Measurements from ENCODE around the gene FBXO24. TPM values are rescaled to one million over a fixed set of nuclear protein-coding genes. Genes with fewer than 3 reads are reported as not detected.
"Not testable (repeated sequence)": the region's sequence is repeated elsewhere in the genome, so short reads cannot be mapped to it uniquely, and the experiment has no call there.

Gene FBXO24
- total and polyA plus RNA-seq, 10 of the 15 experiments (the other 5 are each of a cell fraction or from before 2014, with no cell fraction given): 0.11 to 0.96 (median 0.27) TPM; not detected in 4

DNA sequence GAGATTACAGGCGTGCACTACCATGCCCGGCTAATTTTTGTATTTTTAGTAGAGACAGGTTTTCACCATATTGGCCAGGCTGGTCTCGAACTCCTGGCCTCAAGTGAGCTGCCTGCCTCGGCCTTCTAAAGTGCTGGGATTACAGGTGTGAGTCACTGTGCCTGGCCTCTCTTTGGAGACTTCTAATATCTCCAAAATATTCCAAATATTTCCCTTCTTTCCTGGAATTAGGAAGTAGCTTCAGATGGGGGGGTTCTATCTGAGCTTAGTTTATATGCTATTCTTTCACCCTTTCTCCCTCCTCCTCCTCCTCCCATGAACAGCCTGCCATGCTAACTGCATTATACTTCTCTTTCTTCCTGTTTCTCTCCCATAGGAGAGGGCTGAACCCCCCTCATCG is 37.7 kb upstream of the FBXO24 start:
- Histone ChIP-seq H3K27ac (ENCODE audit: control insufficient read depth, insufficient read depth) (peak overlapping the region; percentile 99), H3K36me3 (ENCODE audit: control insufficient read depth in 2 of 2, insufficient read depth in 2 of 2, low read length in 1 of 2) (peaks cover 8 to 29% of the 10 kb centered on the region in 2 experiments), H3K79me2 (ENCODE audit: control insufficient read depth, insufficient read depth, low read length) (peaks cover 50% of the 10 kb centered on the region), H3K9ac (ENCODE audit: control insufficient read depth, insufficient read depth, low read length) (peak overlapping the region; percentile 52; the same call in 1 of the 2 replicates), H3K4me1 (ENCODE audit: control insufficient read depth, insufficient read depth, low read length) (peaks cover 60% of the 10 kb centered on the region)
- RAD21 ChIA-PET (ENCODE audit: unreplicated experiment): interaction anchor here (0.5 to 11.5 kb wide), 5 partner anchors 12 to 326 kb away, joined by 3 to 90 read pairs (median 8); partner anchors contain the start of genes SRRT and TSC22D4
- intact Hi-C loops (cut with micrococcal nuclease; ENCODE audit: unreplicated experiment): loop anchor here (5.0 to 10.0 kb wide), 2 partner anchors 71 to 184 kb away; partner anchors contain the start of gene TSC22D4
- H3K4me3 ChIP-seq; H3K4me2 ChIP-seq (ENCODE audit: control insufficient read depth, insufficient read depth); FAIRE-seq; in situ Hi-C loops (cut with MboI); BruUV-seq (replicated peaks); ATAC-seq; H3K9me3 ChIP-seq (replicated peaks; ENCODE audit: control insufficient read depth, insufficient read depth, low read length); H3K27me3 ChIP-seq (replicated peaks in 1 of 2; ENCODE audit: control insufficient read depth in 2 of 2, insufficient read depth in 2 of 2, low read length in 1 of 2); H4K20me1 ChIP-seq (ENCODE audit: control insufficient read depth, insufficient read depth); DNase-seq (ENCODE audit: low read depth, low spot score); H2AFZ ChIP-seq (ENCODE audit: control insufficient read depth, low read depth, low read length): not testable (repeated sequence)
- POLR2A ChIA-PET: interaction anchor here (0.8 to 7.1 kb wide), 7 partner anchors 8 to 75 kb away, joined by 3 to 47 read pairs (median 5); partner anchors contain the start of genes AGFG2, FBXO24 and LRCH4
- CTCF ChIA-PET: interaction anchor here (0.7 to 7.9 kb wide), 10 partner anchors 10 to 144 kb away, joined by 3 to 101 read pairs (median 4); partner anchors contain the start of gene AGFG2
- SMC1A ChIA-PET (ENCODE audit: uncharacterized antibody, unreplicated experiment): interaction anchor here (1.0 to 10.6 kb wide), 6 partner anchors 9 to 38 kb away, joined by 3 to 127 read pairs (median 6); partner anchors contain the start of genes AGFG2, FBXO24 and LRCH4
- WGBS (ENCODE audit: insufficient coverage, insufficient replicate concordance, low lambda C conversion rate, missing lambda C conversion rate): 34% methylated on average over 5 of the region's 5 CpGs

DNA sequence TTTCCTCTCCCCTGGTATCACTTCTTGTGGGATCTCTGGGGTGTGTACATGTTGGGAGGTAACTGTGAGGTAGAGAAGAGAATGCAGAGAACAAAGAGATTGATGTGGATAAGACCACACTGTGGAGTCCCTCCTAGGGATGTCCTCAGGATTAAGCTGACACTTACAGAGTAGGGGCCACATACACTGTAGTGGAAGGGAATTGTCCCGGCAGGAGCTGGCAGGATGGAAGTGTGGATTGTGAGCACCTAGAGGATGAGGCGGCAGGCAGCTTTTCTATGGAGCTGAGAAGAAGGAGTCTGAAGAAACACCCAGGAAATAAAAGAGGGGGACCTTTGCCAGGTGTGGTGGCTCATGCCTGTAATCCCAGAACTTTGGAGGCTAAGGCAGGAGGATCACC is 33.6 kb upstream of the FBXO24 start:
- H3K4me2 ChIP-seq (ENCODE audit: control insufficient read depth, insufficient read depth): no peak overlapping the region
- ChIA-PET RAD21 (ENCODE audit: unreplicated experiment) (no interaction called here), SMC1A (ENCODE audit: uncharacterized antibody, unreplicated experiment) (no interaction called here), POLR2A (no interaction called here), CTCF (no interaction called here)
- WGBS (ENCODE audit: insufficient coverage, insufficient replicate concordance, low lambda C conversion rate, missing lambda C conversion rate): 100% methylated on average over 2 of the region's 2 CpGs
- ATAC-seq: no peak
- H3K79me2 ChIP-seq (ENCODE audit: control insufficient read depth, insufficient read depth, low read length): peaks cover 16% of the 10 kb centered on the region
- no peaks in the 10 kb centered on the region for H3K9me3 ChIP-seq (replicated peaks; ENCODE audit: control insufficient read depth, insufficient read depth, low read length)
- in situ Hi-C loops (cut with MboI): no loop called here
- no peak overlapping the region for H3K9ac ChIP-seq (ENCODE audit: control insufficient read depth, insufficient read depth, low read length)
- H4K20me1 ChIP-seq (ENCODE audit: control insufficient read depth, insufficient read depth): no peaks in the 10 kb centered on the region
- H3K4me1 ChIP-seq (ENCODE audit: control insufficient read depth, insufficient read depth, low read length): peaks cover 30% of the 10 kb centered on the region
- no peak for FAIRE-seq
- intact Hi-C loops (cut with micrococcal nuclease; ENCODE audit: unreplicated experiment): no loop called here
- H3K4me3 ChIP-seq: no peak overlapping the region
- H2AFZ ChIP-seq (ENCODE audit: control insufficient read depth, low read depth, low read length): no peak overlapping the region
- H3K27me3 ChIP-seq (replicated peaks in 1 of 2; ENCODE audit: control insufficient read depth in 2 of 2, insufficient read depth in 2 of 2, low read length in 1 of 2): no peaks in the 10 kb centered on the region
- H3K36me3 ChIP-seq (ENCODE audit: control insufficient read depth in 2 of 2, insufficient read depth in 2 of 2, low read length in 1 of 2): peaks cover 19 to 49% of the 10 kb centered on the region in 2 experiments
- BruUV-seq (replicated peaks): no TSS peak
- no peak overlapping the region for H3K27ac ChIP-seq (ENCODE audit: control insufficient read depth, insufficient read depth)
- DNase-seq (ENCODE audit: low read depth, low spot score): no peak
- TF ChIP-seq WRNIP1 (IDR thresholded peaks at IDR 0.05; ENCODE audit: borderline replicate concordance, low read depth, low read length) (no peak), SIX5 (IDR thresholded peaks at IDR 0.05; ENCODE audit: low read depth, low read length, severe bottlenecking) (no peak), BACH1 (IDR thresholded peaks at IDR 0.05; ENCODE audit: borderline replicate concordance) (no peak), MTA2 (IDR thresholded peaks at IDR 0.05; ENCODE audit: low read depth) (no peak), SMAD1 (IDR thresholded peaks at IDR 0.05; ENCODE audit: low read depth, partially characterized antibody) (no peak), POLR2AphosphoS5 (IDR thresholded peaks at IDR 0.05; ENCODE audit: low read length) (no peak), PML (IDR thresholded peaks at IDR 0.05; ENCODE audit: low read length) (no peak), POLR2A (IDR thresholded peaks at IDR 0.05; ENCODE audit: low read depth, low read length) (no peak), DPF2 (IDR thresholded peaks at IDR 0.05) (no peak), BRCA1 (IDR thresholded peaks at IDR 0.05; ENCODE audit: low read depth, low read length) (no peak), NFXL1 (IDR thresholded peaks at IDR 0.05; ENCODE audit: borderline replicate concordance) (no peak), SPI1 (IDR thresholded peaks at IDR 0.05; ENCODE audit: borderline replicate concordance, insufficient read depth, low read depth, low read length) (no peak)
- TF ChIP-seq, protein P1, sequence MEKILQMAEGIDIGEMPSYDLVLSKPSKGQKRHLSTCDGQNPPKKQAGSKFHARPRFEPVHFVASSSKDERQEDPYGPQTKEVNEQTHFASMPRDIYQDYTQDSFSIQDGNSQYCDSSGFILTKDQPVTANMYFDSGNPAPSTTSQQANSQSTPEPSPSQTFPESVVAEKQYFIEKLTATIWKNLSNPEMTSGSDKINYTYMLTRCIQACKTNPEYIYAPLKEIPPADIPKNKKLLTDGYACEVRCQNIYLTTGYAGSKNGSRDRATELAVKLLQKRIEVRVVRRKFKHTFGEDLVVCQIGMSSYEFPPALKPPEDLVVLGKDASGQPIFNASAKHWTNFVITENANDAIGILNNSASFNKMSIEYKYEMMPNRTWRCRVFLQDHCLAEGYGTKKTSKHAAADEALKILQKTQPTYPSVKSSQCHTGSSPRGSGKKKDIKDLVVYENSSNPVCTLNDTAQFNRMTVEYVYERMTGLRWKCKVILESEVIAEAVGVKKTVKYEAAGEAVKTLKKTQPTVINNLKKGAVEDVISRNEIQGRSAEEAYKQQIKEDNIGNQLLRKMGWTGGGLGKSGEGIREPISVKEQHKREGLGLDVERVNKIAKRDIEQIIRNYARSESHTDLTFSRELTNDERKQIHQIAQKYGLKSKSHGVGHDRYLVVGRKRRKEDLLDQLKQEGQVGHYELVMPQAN (conservative IDR thresholded peaks at IDR 0.05): no peak
- TF ChIP-seq, protein P2, sequence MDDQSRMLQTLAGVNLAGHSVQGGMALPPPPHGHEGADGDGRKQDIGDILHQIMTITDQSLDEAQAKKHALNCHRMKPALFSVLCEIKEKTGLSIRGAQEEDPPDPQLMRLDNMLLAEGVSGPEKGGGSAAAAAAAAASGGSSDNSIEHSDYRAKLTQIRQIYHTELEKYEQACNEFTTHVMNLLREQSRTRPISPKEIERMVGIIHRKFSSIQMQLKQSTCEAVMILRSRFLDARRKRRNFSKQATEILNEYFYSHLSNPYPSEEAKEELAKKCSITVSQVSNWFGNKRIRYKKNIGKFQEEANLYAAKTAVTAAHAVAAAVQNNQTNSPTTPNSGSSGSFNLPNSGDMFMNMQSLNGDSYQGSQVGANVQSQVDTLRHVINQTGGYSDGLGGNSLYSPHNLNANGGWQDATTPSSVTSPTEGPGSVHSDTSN (IDR thresholded peaks at IDR 0.05; ENCODE audit: insufficient replicate concordance, low read depth, low read length): no peak

Measured in GM12878 (cell line).